Esophagus squamous epithelium (tissue), 5 donors: ENCODE measurements around the gene WWC1. TPM values are rescaled to one million over a fixed set of nuclear protein-coding genes. Genes with fewer than 3 reads are reported as not detected.
A peak's percentile ranks its signal among the peaks of the same experiment; 100 is the strongest.

Experiments
- DNase-seq: peaks from one replicate; lab custom pipeline; 2025; lab: John Stamatoyannopoulos, UW
- H3K27ac ChIP-seq, 4 donors: fragments of 200-600 bp; sonication (generic); one replicate each; pipeline ENCODE4 v1.5.1; 2016 to 2019; ENCODE audit warnings: mild to moderate bottlenecking in 1 of 4
- H3K27me3 ChIP-seq, 4 donors: fragments of 200-600 bp; sonication (generic); 1 replicate in 3 of 4; 2 replicates in 1 of 4; pipeline versions ENCODE4 v1.5.1 to v1.6.0; 2017 to 2021; ENCODE audit warnings: antibody characterized with exemption in 1 of 4
- H3K36me3 ChIP-seq, 3 donors: fragments of 200-600 bp; sonication (generic); one replicate each; pipeline ENCODE4 v1.5.1; 2016 to 2019
- H3K4me1 ChIP-seq, 3 donors: fragments of 200-600 bp; sonication (generic); one replicate each; pipeline ENCODE4 v1.5.1; 2017 to 2019
- H3K4me3 ChIP-seq, 4 donors: fragments of 200-600 bp; sonication (generic); 1 replicate in 3 of 4; 2 replicates in 1 of 4; pipeline ENCODE4 v1.5.1; 2016 to 2019; ENCODE audit warnings: mild to moderate bottlenecking in 2 of 4, moderate library complexity in 1 of 4
- H3K9me3 ChIP-seq, 3 donors: fragments of 200-600 bp; sonication (generic); one replicate each; pipeline ENCODE4 v1.5.1; 2016 to 2019
- POLR2A ChIP-seq, 4 donors: fragments of 450-650 bp; IDR thresholded peaks; one replicate each; pipeline ENCODE4 v1.6.1; 2017; ENCODE audit warnings: antibody characterized with exemption in 4 of 4, mild to moderate bottlenecking in 4 of 4, moderate library complexity in 3 of 4
- WGBS, 2 donors: methylation state at CpG; one replicate each; pipeline ENCODE4 v1.1.5; 2018; 5-methylcytosine and 5-hydroxymethylcytosine counted together
- intact Hi-C: fragments of 100-400 bp; cut with DNase I; formaldehyde crosslinking; loops from one replicate; pipeline ENCODE4 v1.15.0; 2022
- total RNA-seq, 4 donors: library from RNA; depleted of rRNA; stranded (reverse); fragments of >200 nt; gene quantifications; one replicate each; pipeline ENCODE4 v1.1.0, GENCODE V29; 2016
- TF ChIP-seq, protein P1 (sequence below), 6 experiments: fragments of 450-650 bp in 4 of 6; fragments of 200-600 bp in 2 of 6; sonication (generic) in 2 of 6; IDR thresholded peaks; one replicate each; pipeline ENCODE4 v1.5.1; 2016 to 2019; ENCODE audit warnings: antibody characterized with exemption in 6 of 6, mild to moderate bottlenecking in 4 of 6, moderate library complexity in 4 of 6
- donor health status: DM: yes; HTN: yes; CAD: no.

WWC1 gene
- total RNA-seq, 4 donors from 2014 or later: 14.4 to 25.0 (median 16.1) TPM

DNA sequence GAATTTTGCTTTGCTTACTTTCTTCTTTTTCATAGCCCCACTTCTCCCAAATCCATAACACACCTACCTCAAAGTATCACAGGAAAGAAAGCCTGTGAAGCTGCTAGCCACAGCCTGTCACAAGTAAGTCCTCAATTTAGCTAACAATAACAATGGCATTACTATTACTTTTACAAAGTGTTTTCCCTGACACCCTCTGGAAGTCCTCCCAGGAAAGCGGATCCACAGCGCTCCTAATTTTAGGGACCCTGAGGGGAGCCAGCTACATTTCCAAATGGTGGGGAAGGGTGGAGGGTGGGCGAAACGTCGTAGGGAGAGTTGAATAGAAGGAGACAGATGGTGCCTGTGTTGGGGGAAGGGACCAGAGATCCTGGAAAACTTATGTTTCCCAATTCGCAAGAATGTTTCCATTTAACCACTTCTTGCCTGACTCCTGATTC lies 523 bp upstream of the WWC1 start:
- Histone ChIP-seq H3K4me3 (peak overlapping the region; percentile 61 to 75 (median 72)), H3K4me1 (peaks cover 5 to 51% (median 19%) of the 10 kb centered on the region in 3 donors), H3K27ac (peak overlapping the region in 3 of 4 donors; percentile 72 to 73 (median 72)), H3K36me3 (no peaks in the 10 kb centered on the region), H3K27me3 (peaks cover 0 to 63% (median 3%) of the 10 kb centered on the region in 4 donors), H3K9me3 (no peaks in the 10 kb centered on the region)
- no peak for DNase-seq
- no peak for TF ChIP-seq POLR2A (IDR thresholded peaks at IDR 0.05)
- TF ChIP-seq, protein P1, sequence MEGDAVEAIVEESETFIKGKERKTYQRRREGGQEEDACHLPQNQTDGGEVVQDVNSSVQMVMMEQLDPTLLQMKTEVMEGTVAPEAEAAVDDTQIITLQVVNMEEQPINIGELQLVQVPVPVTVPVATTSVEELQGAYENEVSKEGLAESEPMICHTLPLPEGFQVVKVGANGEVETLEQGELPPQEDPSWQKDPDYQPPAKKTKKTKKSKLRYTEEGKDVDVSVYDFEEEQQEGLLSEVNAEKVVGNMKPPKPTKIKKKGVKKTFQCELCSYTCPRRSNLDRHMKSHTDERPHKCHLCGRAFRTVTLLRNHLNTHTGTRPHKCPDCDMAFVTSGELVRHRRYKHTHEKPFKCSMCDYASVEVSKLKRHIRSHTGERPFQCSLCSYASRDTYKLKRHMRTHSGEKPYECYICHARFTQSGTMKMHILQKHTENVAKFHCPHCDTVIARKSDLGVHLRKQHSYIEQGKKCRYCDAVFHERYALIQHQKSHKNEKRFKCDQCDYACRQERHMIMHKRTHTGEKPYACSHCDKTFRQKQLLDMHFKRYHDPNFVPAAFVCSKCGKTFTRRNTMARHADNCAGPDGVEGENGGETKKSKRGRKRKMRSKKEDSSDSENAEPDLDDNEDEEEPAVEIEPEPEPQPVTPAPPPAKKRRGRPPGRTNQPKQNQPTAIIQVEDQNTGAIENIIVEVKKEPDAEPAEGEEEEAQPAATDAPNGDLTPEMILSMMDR (IDR thresholded peaks at IDR 0.05): no peak
- 9 to 17% methylated on average over 5 to 6 of the region's 6 CpGs for WGBS, 2 donors
- intact Hi-C loops: no loop called here

DNA sequence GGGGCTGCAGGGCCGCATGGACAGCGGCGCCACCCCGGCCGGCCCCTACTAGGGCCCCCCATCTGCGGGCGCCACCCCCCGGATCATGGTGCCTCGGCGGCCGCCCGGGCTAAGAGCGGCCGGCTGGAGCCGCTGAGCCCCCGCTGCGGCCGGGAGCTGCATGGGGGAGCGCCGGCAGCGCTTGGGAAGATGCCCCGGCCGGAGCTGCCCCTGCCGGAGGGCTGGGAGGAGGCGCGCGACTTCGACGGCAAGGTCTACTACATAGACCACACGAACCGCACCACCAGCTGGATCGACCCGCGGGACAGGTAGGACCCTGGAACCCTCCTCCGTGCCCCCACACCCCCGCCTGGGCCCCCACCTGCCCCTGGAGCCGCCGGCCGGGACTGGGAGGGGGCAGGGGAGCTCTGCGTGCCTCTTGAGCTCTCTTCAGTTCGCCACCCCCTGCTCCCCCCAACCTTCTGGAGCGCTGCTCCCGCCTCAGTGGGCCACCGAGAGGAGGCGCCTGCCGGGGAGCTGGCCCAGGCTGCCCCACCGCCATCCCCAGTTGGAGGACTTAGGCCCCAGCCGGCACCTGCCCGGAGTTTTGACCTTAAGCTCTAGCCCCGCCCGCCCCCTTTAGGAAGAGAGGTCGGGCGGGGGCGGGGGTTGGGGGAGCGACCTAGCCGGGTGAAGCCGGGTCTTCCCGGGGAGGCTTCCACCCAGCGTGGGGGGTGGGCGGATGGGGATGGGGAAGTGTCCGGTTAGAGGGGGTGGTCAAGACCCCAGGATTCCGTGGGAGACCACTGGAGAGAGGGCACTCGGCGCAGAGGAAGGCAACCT lies 730 bp downstream of the WWC1 start:
- intact Hi-C loops: no loop called here
- no peaks in the 10 kb centered on the region for H3K9me3 ChIP-seq
- TF ChIP-seq, protein P1 (IDR thresholded peaks at IDR 0.05): no peak
- TF ChIP-seq POLR2A (IDR thresholded peaks at IDR 0.05): no peak
- no peak for DNase-seq
- peaks cover 0 to 53% (median 3%) of the 10 kb centered on the region in 4 donors for H3K27me3 ChIP-seq
- WGBS, 2 donors: 14 to 33% methylated on average over 3 to 4 of the region's 64 CpGs
- peak overlapping the region; percentile 61 to 75 (median 72) for H3K4me3 ChIP-seq
- peaks cover 5 to 53% (median 19%) of the 10 kb centered on the region in 3 donors for H3K4me1 ChIP-seq
- peak overlapping the region in 3 of 4 donors; percentile 62 to 73 (median 72) for H3K27ac ChIP-seq
- H3K36me3 ChIP-seq: no peaks in the 10 kb centered on the region

DNA sequence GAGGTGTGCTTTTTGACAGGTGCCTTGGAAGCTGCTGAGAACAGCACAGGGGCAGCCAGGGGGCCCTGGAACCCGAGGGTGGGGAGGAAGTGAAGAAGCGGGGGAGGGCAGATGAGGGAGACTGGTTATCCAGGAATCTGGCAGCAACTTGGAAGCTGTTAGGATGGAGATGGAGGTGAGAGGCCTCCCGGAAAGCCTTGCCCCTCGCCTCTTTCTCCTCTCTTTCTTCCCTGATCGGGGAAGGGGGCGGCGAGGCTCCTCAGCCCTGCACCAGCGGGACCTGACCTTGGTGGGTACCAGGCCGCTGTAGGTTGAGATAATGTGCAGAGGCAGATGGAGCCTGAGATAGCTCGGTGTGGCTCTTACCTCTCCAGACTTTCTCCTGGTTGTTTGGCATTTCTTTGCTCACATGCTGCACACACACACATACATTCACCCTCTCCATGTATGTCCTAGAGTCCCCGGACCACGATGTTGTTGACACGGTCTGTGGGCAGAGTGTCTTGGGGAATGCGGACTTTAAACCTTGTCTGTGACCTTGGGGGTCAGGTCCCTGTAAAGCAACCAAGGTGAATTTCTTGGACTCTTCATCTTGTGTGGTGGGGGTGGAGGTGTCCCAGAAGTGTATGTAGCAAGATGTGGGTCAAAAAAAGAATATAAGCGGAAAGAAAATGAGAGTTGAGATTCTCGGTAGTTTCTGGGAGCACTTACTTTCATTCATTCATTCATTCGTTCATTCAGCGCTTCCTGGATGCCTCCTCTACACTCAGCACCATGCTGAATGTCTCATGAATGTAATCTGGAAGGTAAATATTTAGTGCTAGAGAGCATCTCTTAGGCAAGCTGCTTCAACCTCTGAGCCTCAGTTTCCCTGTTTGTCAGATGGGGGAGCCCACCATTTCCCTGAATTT lies 1.6 kb downstream of the WWC1 start:
- intact Hi-C loops: no loop called here
- H3K27me3 ChIP-seq: peaks cover 0 to 48% (median 3%) of the 10 kb centered on the region in 4 donors
- 69 to 75% methylated on average over 15 to 18 of the region's 18 CpGs for WGBS, 2 donors
- no peaks in the 10 kb centered on the region for H3K9me3 ChIP-seq
- no peak for DNase-seq
- H3K36me3 ChIP-seq: no peaks in the 10 kb centered on the region
- peak overlapping the region; percentile 61 to 75 (median 72) for H3K4me3 ChIP-seq
- H3K4me1 ChIP-seq: peaks cover 5 to 49% (median 19%) of the 10 kb centered on the region in 3 donors
- peak overlapping the region in 1 of 4 donors; percentile 62 for H3K27ac ChIP-seq
- TF ChIP-seq, protein P1 (IDR thresholded peaks at IDR 0.05): no peak
- no peak for TF ChIP-seq POLR2A (IDR thresholded peaks at IDR 0.05)

DNA sequence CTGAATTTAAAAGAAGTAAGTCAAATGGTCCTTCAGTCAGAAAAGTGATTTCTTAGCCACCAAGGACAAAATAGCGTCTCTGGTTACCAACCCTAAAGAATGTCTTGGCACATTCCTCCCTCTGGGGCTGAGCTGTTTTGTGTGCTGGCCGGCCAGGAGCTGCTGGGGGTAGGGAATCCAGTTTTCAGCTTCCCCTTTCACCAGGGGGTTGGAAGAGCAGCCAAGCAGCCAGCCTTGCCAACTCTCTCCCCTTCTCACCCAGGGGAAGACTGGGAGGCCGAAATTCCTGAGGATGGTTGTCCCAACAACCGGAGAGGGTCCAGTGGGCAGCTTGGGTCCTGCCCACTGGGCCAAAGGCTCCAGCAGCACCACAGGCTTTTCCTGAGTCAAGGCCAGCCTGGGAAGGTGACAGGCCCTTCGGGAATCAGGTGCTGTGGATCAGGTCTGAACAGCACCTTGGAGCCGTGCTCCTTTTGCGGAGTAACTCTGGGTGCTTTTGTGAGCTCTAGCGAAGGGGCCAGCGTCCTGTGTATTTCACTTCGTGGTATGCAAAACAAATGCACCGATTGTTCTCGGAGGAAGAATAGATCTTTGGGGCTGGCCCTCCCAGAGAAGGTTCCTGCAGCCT lies 4.2 kb downstream of the WWC1 start:
- intact Hi-C loops: no loop called here
- peak overlapping the region in 1 of 4 donors; percentile 7 for H3K4me3 ChIP-seq
- H3K36me3 ChIP-seq: no peaks in the 10 kb centered on the region
- H3K27me3 ChIP-seq: peaks cover 0 to 48% (median 3%) of the 10 kb centered on the region in 4 donors
- H3K9me3 ChIP-seq: no peaks in the 10 kb centered on the region
- WGBS, 2 donors: 36 to 59% methylated on average over 3 to 9 of the region's 12 CpGs
- H3K4me1 ChIP-seq: peaks cover 5 to 37% (median 19%) of the 10 kb centered on the region in 3 donors
- peak overlapping the region in 1 of 4 donors; percentile 39 for H3K27ac ChIP-seq
- TF ChIP-seq, protein P1 (IDR thresholded peaks at IDR 0.05): peak in 3 of 6 experiments; percentile 11 to 50 (median 45)
- no peak for TF ChIP-seq POLR2A (IDR thresholded peaks at IDR 0.05)
- DNase-seq: no peak
